HG03135 (cell line): ENCODE results near the gene MAGEB17.
A peak's percentile ranks its signal among the peaks of the same experiment; 100 is the strongest.
"Not testable (repeated sequence)": the region's sequence is repeated elsewhere in the genome, so short reads cannot be mapped to it uniquely, and the experiment has no call there.

ENCODE experiments used
- ATAC-seq: cut with Tn5 transposase; IDR thresholded peaks from one replicate; pipeline ENCODE4 v1.9.1; 2021; ENCODE audit warnings: mild to moderate bottlenecking, moderate library complexity; ENCODE audit not compliant: unreplicated experiment

The MAGEB17 gene

GRCh38 chrX:16155581-16156096 lies 11.6 kb upstream of the MAGEB17 start:
- ATAC-seq: no peak

- ATAC-seq: no peak
Observed at GRCh38 chrX:16156692-16157331, 10.5 kb upstream of the MAGEB17 start.

- ATAC-seq: no peak
Observed at GRCh38 chrX:16160729-16161128, 6.6 kb upstream of the MAGEB17 start.

- not testable (repeated sequence) for ATAC-seq
Observed at GRCh38 chrX:16161173-16161572, 6.1 kb upstream of the MAGEB17 start.

GRCh38 chrX:16162391-16162790 lies 4.9 kb upstream of the MAGEB17 start:
- ATAC-seq: no peak

- ATAC-seq: no peak
Observed at GRCh38 chrX:16164748-16165147, 2.5 kb upstream of the MAGEB17 start.

- ATAC-seq: no peak
Observed at GRCh38 chrX:16171039-16171438, 3.8 kb downstream of the MAGEB17 start.

- ATAC-seq: no peak
Observed at GRCh38 chrX:16171944-16172343, 4.7 kb downstream of the MAGEB17 start.

- ATAC-seq: no peak
Observed at GRCh38 chrX:16172391-16172790, 5.1 kb downstream of the MAGEB17 start.

GRCh38 chrX:16175329-16176061 lies 8.2 kb downstream of the MAGEB17 start:
- no peak for ATAC-seq

GRCh38 chrX:16177260-16177659 lies 10.0 kb downstream of the MAGEB17 start:
- ATAC-seq: no peak

GRCh38 chrX:16183843-16184242 lies 16.6 kb downstream of the MAGEB17 start:
- ATAC-seq: not testable (repeated sequence)

- peak; percentile 99 for ATAC-seq
Observed at GRCh38 chrX:16185725-16186136, 18.4 kb downstream of the MAGEB17 start.

- ATAC-seq: no peak
Observed at GRCh38 chrX:16186380-16187007, 19.2 kb downstream of the MAGEB17 start.

- no peak for ATAC-seq
Observed at GRCh38 chrX:16187024-16187760, 19.9 kb downstream of the MAGEB17 start.

- ATAC-seq: no peak
Observed at GRCh38 chrX:16188687-16189086, 21.4 kb downstream of the MAGEB17 start.

GRCh38 chrX:16191605-16192004 lies 24.3 kb downstream of the MAGEB17 start:
- no peak for ATAC-seq

- ATAC-seq: no peak
Observed at GRCh38 chrX:16196829-16197228, 29.5 kb downstream of the MAGEB17 start.

GRCh38 chrX:16199343-16199742 lies 32.1 kb downstream of the MAGEB17 start:
- no peak for ATAC-seq

- no peak for ATAC-seq
Observed at GRCh38 chrX:16202943-16203342, 35.7 kb downstream of the MAGEB17 start.

- no peak for ATAC-seq
Observed at GRCh38 chrX:16204538-16204937, 37.3 kb downstream of the MAGEB17 start.
